Measurements from ENCODE around the gene CRLF2.
"Not testable (repeated sequence)": the region's sequence is repeated elsewhere in the genome, so short reads cannot be mapped to it uniquely, and the experiment has no call there.

Gene CRLF2

DNA sequence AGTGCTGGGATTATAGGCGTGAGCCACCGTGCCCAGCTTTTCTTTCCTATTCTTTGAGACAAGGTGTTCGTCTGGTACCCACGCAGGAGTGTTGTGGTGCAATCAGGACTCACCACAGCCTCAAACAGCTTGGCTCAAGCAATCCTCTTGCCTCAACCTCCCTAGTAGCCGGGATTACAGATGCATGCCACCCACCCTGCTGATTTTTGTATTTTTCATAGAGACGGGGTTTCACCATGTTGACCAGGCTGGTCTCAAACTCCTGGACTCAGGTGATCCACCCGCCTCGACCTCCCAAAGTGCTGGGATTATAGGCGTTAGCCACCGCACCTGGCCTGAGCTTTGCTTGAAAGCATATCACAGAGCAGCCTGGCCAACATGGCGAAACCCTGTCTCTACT, 1.5 kb upstream of the CRLF2 start:
- DNase-seq, result no peak

DNA sequence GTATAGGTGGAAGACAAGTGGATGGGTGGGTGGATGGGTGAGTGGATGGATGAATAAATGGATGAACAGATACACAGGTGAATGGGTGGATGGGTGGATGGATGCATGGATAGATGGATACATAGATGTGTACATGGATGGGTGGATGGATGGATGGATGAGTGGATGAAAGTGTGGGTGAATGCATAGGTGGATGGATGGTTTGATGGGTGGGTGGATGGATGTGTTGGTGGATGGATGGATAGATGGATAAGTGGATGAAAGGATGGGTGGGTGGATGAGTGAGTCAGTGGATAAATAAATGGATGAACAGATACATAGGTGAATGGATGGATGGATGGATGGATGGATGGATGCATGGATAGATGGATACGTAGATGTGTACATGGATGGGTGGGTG, 1.6 kb downstream of the CRLF2 start:
- DNase-seq, result no peak

DNA sequence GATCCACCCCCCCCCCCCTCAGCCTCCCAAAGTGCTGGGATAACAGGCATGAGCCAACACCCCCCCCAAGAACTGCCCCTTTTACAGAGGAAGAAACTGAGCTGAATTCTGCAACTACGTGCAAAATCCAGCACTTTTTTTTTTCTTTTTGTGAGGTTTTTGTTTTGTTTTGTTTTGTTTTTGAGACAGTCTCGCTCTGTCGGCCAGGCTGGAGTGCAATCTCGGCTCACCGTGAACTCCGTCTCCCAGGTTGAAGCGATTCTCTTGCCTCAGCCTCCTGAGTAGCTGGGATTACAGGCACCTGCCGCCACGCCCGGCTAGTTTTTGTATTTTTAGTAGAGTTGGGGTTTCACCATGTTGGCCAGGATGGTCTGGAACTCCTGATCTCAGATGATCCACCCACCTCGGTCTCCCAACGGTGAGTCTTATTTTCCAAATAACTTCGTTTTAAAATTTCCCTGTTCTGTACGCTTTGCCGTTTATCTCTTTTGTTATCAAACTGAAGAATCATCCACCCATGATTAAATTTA, 4.9 kb downstream of the CRLF2 start:
- no peak for DNase-seq

DNA sequence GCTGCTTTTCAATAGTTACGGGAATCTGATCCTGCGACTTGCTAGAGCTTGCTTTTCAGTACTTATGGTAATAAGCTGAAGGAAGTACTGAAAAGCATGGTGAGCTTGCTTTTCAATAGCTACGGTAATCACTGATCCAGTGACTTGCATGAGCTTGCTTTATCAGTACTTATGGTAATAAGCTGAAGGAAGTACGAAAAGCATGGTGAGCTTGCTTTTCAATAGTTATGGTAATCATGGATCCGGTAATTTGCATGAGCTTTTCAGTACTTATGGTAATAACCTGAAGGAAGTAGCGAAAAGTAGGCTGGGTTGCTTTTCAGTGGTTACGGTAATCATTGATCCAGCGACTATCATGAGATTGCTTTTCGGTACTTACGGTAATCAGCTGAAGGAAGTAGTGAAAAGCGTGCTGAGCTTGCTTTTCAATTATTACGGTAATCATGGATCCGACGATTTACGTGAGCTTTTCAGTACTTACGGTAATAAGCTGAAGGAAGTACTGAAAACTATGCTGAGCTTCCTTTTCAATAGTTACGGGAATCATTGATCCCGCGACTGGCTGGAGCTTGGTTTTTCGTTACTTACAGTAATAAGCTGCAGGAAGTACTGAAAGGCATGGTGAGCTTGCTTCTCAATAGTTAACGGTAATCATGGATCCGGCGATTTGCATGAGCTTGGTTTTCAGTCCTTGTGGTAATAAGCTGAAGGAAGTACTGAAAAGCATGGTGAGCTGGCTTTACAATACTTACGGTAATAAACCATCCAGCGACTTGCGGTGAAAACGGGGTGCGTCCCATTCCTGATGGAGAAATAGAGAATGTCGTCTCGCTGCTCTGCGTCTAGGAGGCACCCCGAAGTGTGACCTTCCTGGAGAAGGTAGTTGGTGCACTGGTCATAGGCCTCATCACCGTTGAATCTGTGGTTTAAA, 6.5 kb downstream of the CRLF2 start:
- no peak for DNase-seq

DNA sequence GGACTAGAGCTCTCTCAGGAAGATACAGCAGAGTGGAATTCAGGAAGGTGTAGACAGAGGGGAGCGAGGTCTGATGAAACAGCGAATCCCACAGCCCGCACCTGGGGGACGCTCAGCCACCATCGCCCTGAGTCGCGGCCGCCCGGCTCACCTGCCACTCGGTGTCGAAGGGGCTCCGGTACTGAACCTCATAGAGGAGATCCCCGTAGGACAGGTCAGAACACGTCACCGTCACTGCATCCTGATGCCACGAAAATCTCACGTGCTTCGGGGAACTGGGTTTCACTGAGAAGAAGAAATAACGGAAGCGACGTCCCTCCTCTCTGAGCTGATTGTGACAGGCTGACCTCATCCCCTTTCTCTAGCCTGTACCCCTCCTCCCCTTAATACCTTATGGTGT, 10.2 kb downstream of the CRLF2 start:
- DNase-seq, result no peak

DNA sequence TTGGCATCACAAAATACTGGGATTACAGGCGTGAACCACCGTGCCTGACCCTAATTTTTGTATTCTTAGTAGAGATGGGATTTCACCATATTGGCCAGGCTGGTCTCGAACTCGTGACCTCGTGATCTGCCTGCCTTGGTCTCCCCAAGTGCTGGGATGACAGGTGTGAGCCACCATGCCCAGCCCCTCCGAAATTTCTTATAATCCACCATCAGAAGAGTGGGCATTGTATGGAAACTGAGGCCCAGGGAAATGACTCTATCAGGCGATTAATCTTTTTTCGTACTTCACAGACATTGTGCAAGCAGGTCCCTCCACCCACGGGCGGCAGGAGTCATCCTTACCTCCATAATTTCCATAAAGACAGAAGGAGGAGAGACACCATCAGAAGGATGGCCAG, 16.0 kb downstream of the CRLF2 start:
- DNase-seq, result no peak

DNA sequence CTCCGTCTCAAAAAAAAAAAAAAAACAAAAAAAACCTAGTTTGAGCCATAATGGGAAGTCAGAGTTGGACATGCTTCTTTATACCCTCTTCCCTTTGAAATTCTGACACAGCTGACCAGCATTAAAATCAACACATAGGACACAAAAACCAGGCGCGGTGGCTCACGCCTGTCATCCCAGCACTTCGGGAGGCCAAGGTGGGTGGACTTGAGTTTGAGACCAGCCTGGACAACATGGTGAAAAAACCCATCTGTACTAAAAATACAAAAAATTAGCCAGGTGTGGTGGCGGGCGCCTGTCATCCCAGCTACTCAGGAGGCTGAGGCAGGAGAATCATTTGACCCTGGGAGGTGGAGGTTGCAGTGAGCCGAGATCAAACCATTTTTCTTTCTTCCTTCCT, 20.3 kb downstream of the CRLF2 start:
- DNase-seq, result not testable (repeated sequence)

DNA sequence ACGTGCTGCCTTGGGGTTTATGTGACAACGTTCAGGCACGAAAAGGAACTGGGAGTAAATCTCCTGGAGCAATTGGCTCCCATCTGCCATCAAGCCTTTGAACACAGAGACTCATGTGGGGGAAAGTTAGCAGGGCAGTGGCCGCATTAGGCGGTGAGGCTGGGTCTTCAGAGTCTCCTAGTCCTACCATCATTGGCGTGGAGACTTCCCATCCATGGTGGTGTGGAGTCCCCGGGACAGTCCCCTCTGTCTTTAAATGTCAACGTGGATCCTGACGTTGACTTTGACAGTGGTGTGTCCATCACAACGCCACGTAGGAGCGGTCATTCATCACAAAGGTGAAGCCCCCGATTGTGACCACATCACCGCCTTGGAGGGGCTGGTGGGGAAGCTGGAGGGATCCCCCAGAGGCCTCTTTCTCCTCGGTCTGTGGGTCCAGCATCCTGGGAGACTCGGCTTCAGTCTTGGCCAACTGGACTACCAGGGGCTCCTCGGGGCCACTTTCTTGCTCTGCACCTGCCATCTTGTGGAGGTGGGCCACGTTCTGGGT, 21.8 kb downstream of the CRLF2 start:
- DNase-seq, result no peak

DNA sequence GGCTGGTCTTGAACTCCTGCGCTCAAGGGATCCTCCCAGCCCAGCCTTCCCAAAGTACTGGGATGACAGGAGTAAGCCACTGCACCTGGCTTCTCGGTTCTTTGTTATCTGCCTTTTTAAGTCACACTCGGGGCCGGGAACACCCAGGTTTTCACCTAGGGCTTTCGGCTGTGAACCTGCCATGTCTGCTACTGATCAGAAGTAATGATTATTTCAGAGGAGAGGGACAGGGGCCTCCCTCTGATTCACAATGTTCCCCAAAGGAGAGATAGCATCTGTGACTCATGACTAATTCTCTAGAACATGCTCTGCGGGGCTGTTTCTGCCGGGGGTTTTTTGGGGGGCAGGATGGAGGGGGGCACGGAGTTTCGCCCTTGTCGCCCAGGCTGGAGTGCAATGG, 26.9 kb downstream of the CRLF2 start:
- DNase-seq, result no peak

DNA sequence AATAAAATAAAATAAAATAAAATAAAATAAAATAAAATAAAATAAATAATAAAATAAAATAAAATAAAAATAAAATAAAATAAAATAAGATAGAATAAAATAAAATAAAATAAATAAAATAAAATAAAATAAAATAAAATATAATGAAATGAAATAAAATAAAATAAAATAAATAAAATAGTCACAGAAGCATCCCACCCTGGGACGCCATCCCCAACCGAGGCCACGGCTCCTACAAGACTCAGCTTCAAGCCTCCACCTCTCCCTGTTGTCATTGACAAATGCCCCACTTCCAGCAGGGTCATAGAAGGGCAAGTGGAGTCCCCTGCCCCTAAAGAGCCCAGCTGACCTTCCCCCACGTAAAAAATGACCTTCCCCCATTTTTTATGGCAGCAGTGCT, 30.2 kb downstream of the CRLF2 start:
- DNase-seq, result no peak

DNA sequence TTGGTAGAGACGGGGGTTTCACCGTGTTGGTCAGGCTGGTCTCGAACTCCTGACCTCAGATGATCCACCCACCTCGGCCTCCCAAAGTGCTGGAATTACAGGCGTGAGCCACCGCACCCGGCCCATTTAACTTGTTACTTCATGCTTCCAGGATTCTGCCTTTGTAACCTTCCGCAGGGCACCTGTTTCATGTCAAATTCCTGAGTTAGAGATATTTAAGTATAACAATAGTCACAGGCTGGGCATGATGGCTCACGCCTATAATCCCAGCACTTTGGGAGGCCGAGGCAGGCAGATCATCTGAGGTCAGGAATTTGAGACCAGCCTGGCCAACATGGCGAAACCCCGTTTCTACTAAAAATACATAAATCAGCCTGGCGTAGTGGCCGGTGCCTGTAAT, 30.8 kb downstream of the CRLF2 start:
- DNase-seq, result not testable (repeated sequence)

DNA sequence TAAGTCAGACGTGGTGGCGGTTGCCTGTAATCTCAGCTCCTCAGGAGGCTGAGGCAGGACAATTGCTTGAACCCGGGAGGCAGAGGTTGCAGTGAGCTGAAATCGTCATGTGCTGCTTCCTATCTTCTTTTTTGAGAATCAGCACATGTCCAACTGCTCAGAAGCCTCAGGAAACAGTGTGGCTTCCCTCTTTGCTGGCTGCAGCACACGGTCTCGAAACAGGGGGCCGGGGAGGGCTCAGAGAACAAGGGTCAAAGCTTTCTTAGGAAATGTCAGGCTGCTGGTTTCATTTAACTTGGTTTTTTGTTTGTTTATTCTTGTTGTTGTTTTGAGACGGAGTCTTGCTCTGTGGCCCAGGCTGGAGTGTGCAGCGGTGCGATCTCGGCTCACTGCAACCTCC, 31.3 kb downstream of the CRLF2 start:
- DNase-seq, result no peak

DNA sequence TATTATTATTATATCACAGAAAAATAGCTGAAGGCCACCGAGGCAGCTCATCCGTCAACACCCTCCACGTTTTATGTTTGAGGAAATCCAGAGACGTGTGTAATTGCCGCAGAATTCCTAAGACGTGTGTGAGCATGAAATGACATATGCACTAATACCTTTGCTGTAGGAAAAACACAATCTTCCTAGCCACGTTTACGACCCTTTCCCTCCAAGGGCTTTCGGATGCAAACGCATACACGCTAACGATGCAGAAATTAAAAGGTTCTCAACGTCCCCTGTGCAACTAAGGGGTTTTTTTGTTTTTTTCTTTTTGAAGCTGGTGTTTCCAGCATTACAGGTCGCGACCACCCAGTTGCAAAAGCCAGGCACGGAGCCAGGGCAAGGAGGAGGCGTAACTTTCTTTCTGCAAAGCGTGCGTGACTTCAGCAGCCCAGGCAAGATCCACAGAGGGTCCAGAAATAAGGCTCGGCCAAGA, 33.8 kb downstream of the CRLF2 start:
- no peak for DNase-seq

DNA sequence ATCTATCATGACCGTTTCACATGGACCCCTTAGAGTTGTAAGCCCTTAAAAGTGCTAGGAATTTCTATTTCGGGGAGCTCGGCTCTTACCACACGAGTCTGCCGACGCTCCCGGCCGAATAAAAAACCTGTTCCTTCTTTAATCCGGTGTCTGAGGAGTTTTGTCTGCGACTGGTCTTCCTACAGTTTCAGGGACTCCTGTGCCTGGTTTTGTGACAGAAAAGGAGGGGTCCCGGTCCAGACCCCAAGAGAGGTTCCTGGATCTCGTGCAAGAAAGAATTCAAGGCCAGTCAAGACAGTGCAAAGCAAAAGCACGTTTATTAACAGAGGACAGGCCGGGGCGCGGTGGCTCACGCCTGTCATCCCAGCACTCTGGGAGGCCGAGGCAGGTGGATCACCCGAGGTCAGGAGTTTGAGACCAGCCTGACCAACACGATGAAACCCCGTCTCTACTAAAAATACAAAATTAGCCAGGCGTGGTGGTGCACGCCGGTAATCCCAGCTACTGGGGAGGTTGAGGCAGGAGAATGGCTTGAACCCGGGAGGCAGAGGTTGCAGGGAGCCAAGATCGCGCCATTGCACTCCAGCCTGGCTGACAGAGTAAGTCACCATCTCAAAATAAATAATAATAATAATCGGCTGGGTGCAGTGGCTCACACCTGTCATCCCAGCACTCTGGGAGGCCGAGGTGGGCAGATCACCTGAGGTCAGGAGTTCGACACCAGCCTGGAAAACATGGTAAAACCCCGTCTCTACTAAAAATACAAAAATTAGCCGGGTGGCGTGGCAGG, 35.7 kb downstream of the CRLF2 start:
- not testable (repeated sequence) for DNase-seq

DNA sequence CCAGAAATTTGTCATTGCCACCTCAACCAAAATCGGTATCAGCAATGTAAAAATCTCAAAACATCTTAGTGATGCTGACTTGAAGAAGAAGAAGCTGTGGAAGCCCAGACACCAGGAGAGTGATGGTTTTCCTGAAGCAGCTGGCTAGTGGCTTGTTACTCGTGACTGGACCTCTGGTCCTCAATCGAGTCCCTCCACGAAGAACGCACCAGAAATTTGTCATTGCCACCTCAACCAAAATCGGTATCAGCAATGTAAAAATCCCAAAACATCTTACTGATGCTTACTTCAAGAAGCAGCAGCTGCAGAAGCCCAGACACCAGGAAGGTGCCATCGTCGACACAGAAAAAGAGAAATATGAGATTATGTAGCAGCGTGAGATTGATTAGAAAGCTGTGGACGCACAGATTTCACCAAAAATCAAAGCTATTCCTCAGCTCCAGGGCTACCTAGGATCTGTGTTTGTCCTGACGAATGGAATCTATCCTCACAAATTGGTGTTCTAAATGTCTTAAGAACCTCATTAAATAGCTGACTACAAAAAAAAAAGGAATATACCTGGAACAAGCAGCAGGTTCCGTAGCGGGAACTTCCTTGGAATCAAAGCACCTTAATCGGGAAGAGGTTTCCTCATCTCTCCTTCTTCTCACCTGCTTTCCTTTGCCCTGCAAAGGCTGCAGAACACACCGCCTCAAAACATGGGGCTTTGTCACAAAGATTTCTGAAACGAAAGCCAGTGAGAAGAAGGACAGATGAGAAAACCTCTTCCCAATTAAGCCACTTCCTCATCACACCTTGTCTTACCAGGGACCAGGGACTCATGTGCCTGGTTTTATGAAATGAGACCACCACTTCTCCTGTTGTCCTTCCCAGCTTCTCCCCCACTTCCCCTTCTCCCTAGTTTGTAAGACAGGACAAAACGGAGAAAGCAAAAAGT, 37.6 kb downstream of the CRLF2 start:
- not testable (repeated sequence) for DNase-seq

DNA sequence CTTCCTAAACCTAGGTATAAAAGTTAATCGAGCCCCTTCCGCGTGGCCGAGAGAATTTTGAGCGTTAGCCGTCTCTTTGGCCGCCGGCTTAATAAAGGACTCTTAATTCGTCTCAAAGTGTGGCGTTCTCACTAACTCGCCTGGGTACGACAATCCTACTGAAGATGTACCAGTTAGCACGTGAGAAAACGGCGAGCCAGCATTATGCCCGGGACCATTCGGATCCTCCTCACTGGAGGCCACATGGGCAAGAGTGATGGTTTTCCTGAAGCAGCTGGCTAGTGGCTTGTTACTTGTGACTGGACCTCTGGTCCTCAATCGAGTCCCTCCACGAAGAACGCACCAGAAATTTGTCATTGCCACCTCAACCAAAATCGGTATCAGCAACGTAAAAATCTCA, 39.0 kb downstream of the CRLF2 start:
- not testable (repeated sequence) for DNase-seq

DNA sequence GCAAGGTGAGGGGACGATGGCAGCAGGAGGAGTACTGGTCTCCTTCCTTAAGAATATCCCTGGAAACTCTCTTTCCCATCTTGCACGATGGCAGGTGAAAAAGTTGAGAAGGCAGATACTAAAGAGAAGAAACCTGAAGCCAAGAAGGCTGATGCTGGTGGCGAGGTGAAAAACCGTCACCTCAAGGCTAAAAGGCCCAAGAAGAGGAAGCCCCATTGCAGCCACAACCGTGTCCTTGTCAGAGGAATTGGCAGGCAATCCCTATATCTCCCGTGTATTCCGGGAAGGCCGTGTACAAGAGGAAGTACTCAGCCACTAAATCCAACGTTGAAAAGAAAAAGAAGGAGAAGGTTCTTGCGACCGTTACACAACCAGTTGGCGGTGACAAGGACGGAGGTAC, 40.0 kb downstream of the CRLF2 start:
- DNase-seq, result no peak

DNA sequence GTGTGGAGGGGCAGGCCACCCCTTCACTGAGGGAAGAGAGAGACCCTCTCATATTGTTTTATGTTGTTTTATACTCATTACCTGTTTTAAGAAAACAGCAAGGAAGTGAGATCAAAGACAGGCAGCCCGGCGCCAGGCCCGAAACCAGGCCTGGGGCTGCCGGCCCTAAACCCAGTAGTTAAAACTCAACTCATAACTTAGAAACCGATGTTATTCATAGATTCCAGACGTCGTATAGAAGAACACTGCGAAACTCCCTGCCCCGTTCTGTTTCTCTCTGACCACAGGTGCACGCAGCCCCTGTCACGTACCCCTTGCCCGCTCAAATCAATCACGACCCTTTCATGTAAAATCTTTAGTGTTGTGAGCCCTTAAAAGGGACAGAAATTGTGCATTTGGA, 40.5 kb downstream of the CRLF2 start:
- DNase-seq, result not testable (repeated sequence)

DNA sequence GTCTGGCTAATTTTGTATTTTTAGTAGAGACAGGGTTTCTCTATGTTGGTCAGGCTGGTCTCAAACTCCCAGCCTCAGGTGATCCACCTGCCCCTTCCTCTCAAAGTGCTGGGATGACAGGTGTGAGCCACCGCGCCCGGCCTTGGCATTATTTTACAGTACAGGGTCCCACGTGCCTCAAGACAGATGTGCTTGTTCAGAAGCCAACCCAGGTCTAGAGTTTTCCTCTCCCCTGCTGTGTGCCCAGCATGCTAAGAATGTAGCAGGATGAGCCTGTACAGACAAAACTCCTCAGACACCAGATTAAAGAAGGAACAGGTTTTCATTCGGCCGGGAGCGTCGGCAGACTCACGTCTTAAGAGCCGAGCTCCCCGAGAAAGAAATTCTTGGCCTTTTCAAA, 42.2 kb downstream of the CRLF2 start:
- DNase-seq, result no peak

DNA sequence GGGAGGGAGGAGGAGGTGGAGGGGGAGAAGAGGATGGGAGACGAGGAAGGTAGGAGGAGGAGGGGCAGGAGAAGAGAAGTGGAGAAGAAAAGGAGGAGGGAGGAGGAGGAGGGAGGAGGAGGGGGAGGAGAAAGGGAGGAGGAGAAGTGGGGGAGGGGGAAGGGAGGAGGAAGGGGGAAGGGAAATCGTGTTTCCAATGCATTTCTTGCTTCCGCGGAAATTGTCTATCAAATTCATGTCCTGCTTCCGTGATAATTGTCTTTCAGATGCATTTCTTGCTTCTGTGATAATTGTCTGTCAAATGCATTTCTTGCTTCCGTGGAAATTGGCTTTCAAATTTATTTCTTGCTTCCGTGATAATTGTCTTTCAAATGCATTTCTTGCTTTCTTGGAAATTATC, 43.3 kb downstream of the CRLF2 start:
- no peak for DNase-seq

DNA sequence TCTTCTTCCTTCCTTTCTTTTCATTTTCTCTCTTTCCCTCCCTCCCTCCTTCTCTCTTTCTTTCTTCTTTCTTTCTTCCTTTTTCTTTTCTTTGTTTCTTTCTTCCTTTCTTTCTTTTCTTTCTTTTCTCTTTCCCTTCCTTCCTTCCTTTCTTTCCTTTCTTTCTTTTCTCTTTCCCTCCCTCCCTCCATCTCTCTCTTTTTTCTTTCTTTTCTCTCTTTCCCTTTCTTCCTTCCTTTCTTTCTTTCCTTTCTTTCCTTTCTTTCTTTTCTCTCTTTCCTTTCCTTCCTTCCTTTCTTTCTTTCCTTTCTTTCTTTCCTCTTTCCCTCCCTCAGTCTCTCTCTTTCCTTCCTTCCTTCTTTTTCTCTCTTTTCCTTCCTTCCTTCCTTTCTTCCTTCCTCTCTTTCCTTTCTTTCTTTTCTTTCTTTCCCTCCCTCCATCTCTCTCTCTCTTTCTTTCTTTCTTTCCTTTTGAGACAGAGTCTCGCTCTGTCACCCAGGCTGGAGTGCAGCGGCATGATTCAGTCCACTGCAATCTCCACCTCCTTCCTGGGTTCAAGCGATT, 44.4 kb downstream of the CRLF2 start:
- no peak for DNase-seq

DNA sequence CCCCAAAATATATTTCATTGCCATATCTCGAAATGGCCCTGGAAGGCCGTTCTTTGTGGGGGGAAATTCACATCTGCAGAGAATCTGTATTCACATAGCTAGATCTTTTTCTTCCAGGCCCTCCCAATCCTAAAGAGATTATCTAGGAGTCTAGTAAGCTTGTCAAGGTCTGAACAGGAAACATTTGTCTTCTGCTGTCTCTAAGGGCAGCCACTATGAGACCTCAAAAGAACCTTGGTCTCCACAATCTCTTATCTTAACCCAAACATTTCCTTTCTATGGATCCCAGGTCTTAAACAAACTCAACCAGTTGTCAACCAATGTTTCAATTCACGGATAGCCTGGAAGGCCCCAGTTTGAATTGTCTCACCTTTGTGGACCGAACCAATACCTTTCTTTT, 45.0 kb downstream of the CRLF2 start:
- DNase-seq, result no peak

Measured in C1 segment of cervical spinal cord (tissue), 14 donors.